CD14-positive monocyte (primary cell): ENCODE data around the gene BMPR1B. TPM values are rescaled to one million over a fixed set of nuclear protein-coding genes. Genes with fewer than 3 reads are reported as not detected.

Experiments
- DNase-seq, 3 donors: peaks; one replicate each; pipeline ENCODE4 v3.0.0-alpha.2; 2011 to 2022
- H2AFZ ChIP-seq: 2 replicates; pipeline ENCODE4 v1.6.0; 2012; ENCODE audit warnings: mild to moderate bottlenecking, low read depth, low read length, inconsistent platforms; ENCODE audit not compliant: insufficient read depth, poor library complexity, severe bottlenecking
- H3K27ac ChIP-seq, 2 donors: 1 replicate in 1 of 2; 2 replicates in 1 of 2; pipeline ENCODE4 v1.5.1; 2012 to 2013; ENCODE audit warnings: low read length in 2 of 2, control low read depth in 1 of 2, inconsistent platforms in 1 of 2, low read depth in 1 of 2, mild to moderate bottlenecking in 1 of 2
- H3K27me3 ChIP-seq, 2 donors: one replicate each; pipeline versions ENCODE4 v1.6.0 to v1.6.1; 2011 to 2013; ENCODE audit warnings: low read length in 2 of 2; ENCODE audit not compliant: control insufficient read depth in 2 of 2, insufficient read depth in 2 of 2
- H3K36me3 ChIP-seq, 2 donors: replicated peaks in 1 of 2; 1 replicate in 1 of 2; 2 replicates in 1 of 2; pipeline versions ENCODE4 v1.5.1 to v1.6.1; 2012 to 2013; ENCODE audit warnings: low read length in 2 of 2, control low read depth in 1 of 2, inconsistent platforms in 1 of 2, mild to moderate bottlenecking in 1 of 2; ENCODE audit not compliant: insufficient read depth in 2 of 2, control insufficient read depth in 1 of 2
- H3K4me1 ChIP-seq, 2 donors: 1 replicate in 1 of 2; 2 replicates in 1 of 2; pipeline versions ENCODE4 v1.5.1 to v1.6.1; 2012 to 2013; ENCODE audit warnings: low read length in 2 of 2, control low read depth in 1 of 2, inconsistent platforms in 1 of 2, mild to moderate bottlenecking in 1 of 2, moderate library complexity in 1 of 2; ENCODE audit not compliant: insufficient read depth in 2 of 2, control insufficient read depth in 1 of 2
- H3K4me2 ChIP-seq: replicated peaks from 2 replicates; pipeline ENCODE3; 2012; ENCODE audit warnings: low read length, moderate library complexity, mild to moderate bottlenecking; ENCODE audit not compliant: poor library complexity, severe bottlenecking; ENCODE audit errors: extremely low read depth
- H3K4me3 ChIP-seq, 3 experiments: fragments of 200-600 bp in 1 of 3; sonication (generic) in 1 of 3; replicated peaks in 1 of 3; 1 replicate in 2 of 3; 2 replicates in 1 of 3; pipeline ENCODE4 v1.5.1; 2011 to 2013; ENCODE audit warnings: low read length in 3 of 3, mild to moderate bottlenecking in 3 of 3, control low read depth in 2 of 3, low read depth in 2 of 3, inconsistent platforms in 1 of 3, moderate library complexity in 1 of 3
- H3K79me2 ChIP-seq: 2 replicates; pipeline ENCODE4 v1.6.0; 2012; ENCODE audit warnings: mild to moderate bottlenecking, control low read depth, inconsistent platforms, low read length, moderate library complexity; ENCODE audit not compliant: insufficient read depth
- H3K9ac ChIP-seq: 2 replicates; pipeline ENCODE4 v1.6.0; 2017; ENCODE audit warnings: low read length, mild to moderate bottlenecking; ENCODE audit not compliant: insufficient read depth, poor library complexity, severe bottlenecking
- H3K9me3 ChIP-seq, 2 donors: replicated peaks in 1 of 2; 1 replicate in 1 of 2; 2 replicates in 1 of 2; pipeline versions ENCODE4 v1.5.1 to v1.6.1; 2012 to 2013; ENCODE audit warnings: low read length in 2 of 2, control low read depth in 1 of 2; ENCODE audit not compliant: control insufficient read depth in 1 of 2, insufficient read depth in 1 of 2
- H4K20me1 ChIP-seq: 2 replicates; pipeline ENCODE4 v1.6.0; 2012; ENCODE audit warnings: mild to moderate bottlenecking, low read length, control low read depth, moderate library complexity; ENCODE audit not compliant: insufficient read depth
- H3K27ac Mint-ChIP-seq, 7 donors: one replicate each; pipeline ENCODE4 v1.8.0; 2020; ENCODE audit warnings: mild to moderate bottlenecking in 7 of 7, mixed read lengths in 7 of 7, moderate library complexity in 6 of 7, inconsistent platforms in 2 of 7
- H3K27me3 Mint-ChIP-seq, 3 donors: one replicate each; pipeline ENCODE4 v1.8.0; 2021 to 2022; ENCODE audit warnings: low read depth in 3 of 3, mild to moderate bottlenecking in 3 of 3, mixed read lengths in 3 of 3, moderate library complexity in 3 of 3, inconsistent platforms in 1 of 3
- H3K36me3 Mint-ChIP-seq, 2 donors: one replicate each; pipeline ENCODE4 v1.8.0; 2020; ENCODE audit warnings: mixed read lengths in 2 of 2, inconsistent platforms in 1 of 2, mild to moderate bottlenecking in 1 of 2
- H3K4me1 Mint-ChIP-seq: one replicate; pipeline ENCODE4 v1.8.0; 2020; ENCODE audit warnings: mild to moderate bottlenecking, mixed read lengths
- H3K4me3 Mint-ChIP-seq, 2 donors: one replicate each; pipeline ENCODE4 v1.8.0; 2020; ENCODE audit warnings: mild to moderate bottlenecking in 2 of 2, mixed read lengths in 2 of 2, moderate library complexity in 1 of 2
- H3K9me3 Mint-ChIP-seq, 7 donors: one replicate each; pipeline ENCODE4 v1.8.0; 2020 to 2022; ENCODE audit warnings: mixed read lengths in 7 of 7, mild to moderate bottlenecking in 6 of 7, moderate library complexity in 6 of 7, inconsistent platforms in 2 of 7
- WGBS: methylation state at CpG from one replicate; pipeline ENCODE4 v1.1.5; 2013; ENCODE audit warnings: missing lambda C conversion rate; ENCODE audit not compliant: insufficient coverage; 5-methylcytosine and 5-hydroxymethylcytosine counted together
- intact Hi-C, 2 donors: fragments of 100-400 bp; cut with micrococcal nuclease; formaldehyde crosslinking; loops; one replicate each; pipeline versions ENCODE4 v1.15.0 to v1.15.1; 2023
- polyA plus RNA-seq, 3 donors: library from polyadenylated mRNA; depleted of rRNA in 1 of 3; unstranded in 2 of 3; stranded (reverse) in 1 of 3; fragments of 300-500 nt in 2 of 3; fragments of >200 nt in 1 of 3; fragmentation: Illumina TruSeq in 2 of 3; gene quantifications; 1 replicate in 2 of 3; 2 replicates in 1 of 3; pipeline ENCODE4 v1.2.3, GENCODE V29; 2012 to 2021
- TF ChIP-seq, protein P1 (sequence below): fragments of 200-600 bp; IDR thresholded peaks from one replicate; pipeline ENCODE4 v1.8.0; 2022; ENCODE audit warnings: antibody characterized with exemption, mild to moderate bottlenecking

BMPR1B gene
- polyA plus RNA-seq, 3 donors = not detected

DNA sequence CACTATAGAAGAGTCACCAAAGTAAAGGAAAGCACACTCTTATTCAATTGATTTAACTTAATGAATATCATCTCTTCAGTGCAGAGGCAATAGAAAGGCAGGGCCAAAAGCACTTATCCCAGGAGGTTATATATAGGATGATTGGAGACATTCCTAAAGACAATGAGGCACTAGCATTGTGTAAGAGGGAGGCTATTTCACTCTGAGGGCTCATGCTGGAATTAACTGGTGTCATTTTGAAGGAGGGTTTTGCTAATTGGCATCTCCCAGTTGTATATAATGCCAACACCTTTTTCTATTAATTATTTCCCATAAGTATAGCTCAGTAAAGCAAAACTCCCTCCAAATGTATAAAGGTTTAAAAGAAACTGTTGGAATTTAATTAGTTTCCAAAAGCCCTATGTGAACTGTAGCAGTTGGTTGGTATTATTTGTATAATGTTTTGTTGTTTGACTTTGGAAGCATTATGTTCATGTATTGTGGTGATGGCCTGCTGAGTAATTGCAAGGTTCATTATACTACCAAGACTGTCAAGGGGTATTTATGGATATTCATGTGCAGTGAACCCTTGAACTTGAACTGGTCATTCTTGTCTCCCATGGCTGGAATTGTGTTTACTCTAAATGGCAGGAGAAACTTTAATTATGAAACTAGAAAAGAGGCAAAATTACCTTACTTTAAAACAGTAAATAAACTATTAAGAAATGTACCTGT, 270.3 kb downstream of the BMPR1B start:
- Mint-ChIP-seq H3K4me1 (no peaks in the 10 kb centered on the region), H3K9me3 (peaks cover 0 to 9% (median 0%) of the 10 kb centered on the region in 7 donors), H3K27ac (no peak overlapping the region), H3K36me3 (no peaks in the 10 kb centered on the region), H3K4me3 (no peak overlapping the region), H3K27me3 (peaks cover 0 to 2% (median 2%) of the 10 kb centered on the region in 3 donors)
- Histone ChIP-seq H3K36me3 (no peaks in the 10 kb centered on the region), H3K9ac (no peak overlapping the region), H3K4me3 (no peak overlapping the region), H3K27ac (no peak overlapping the region), H3K79me2 (no peaks in the 10 kb centered on the region), H3K4me2 (no peak overlapping the region), H4K20me1 (no peaks in the 10 kb centered on the region), H3K9me3 (no peaks in the 10 kb centered on the region), H2AFZ (no peak overlapping the region), H3K27me3 (no peaks in the 10 kb centered on the region), H3K4me1 (no peaks in the 10 kb centered on the region)
- intact Hi-C loops = no loop called here
- TF ChIP-seq, protein P1, sequence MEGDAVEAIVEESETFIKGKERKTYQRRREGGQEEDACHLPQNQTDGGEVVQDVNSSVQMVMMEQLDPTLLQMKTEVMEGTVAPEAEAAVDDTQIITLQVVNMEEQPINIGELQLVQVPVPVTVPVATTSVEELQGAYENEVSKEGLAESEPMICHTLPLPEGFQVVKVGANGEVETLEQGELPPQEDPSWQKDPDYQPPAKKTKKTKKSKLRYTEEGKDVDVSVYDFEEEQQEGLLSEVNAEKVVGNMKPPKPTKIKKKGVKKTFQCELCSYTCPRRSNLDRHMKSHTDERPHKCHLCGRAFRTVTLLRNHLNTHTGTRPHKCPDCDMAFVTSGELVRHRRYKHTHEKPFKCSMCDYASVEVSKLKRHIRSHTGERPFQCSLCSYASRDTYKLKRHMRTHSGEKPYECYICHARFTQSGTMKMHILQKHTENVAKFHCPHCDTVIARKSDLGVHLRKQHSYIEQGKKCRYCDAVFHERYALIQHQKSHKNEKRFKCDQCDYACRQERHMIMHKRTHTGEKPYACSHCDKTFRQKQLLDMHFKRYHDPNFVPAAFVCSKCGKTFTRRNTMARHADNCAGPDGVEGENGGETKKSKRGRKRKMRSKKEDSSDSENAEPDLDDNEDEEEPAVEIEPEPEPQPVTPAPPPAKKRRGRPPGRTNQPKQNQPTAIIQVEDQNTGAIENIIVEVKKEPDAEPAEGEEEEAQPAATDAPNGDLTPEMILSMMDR = no peak
- no peak for DNase-seq

DNA sequence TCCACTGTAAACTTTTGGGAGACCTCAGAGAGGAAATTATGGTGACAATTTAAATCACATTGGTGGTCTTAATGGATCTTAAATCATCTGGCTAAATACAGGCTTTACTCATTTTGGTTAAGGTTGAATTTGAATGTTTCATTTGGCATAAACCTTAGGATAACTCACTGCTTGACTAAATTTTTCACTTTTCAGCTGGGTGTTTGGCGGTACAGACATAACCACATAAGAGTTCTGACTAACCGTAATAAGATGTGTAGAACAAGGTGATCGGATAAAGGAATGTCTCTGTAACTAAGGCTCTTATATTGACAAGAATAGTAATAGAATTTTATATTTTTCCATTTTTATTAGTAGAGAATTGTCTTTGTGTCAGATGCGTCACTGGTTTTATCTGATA, 281.0 kb downstream of the BMPR1B start:
- intact Hi-C loops = no loop called here

More for the DNA sequence above, 281.0 kb downstream of the BMPR1B start:
- H3K9ac ChIP-seq = no peak overlapping the region
- TF ChIP-seq, protein P1 = no peak
- H3K4me3 ChIP-seq = no peak overlapping the region
- H3K27me3 ChIP-seq = no peaks in the 10 kb centered on the region
- no peaks in the 10 kb centered on the region for H3K4me1 ChIP-seq
- Mint-ChIP-seq H3K9me3 (peaks cover 1 to 15% (median 4%) of the 10 kb centered on the region in 7 donors), H3K4me1 (no peaks in the 10 kb centered on the region), H3K27me3 (peaks cover 0 to 2% (median 0%) of the 10 kb centered on the region in 3 donors), H3K36me3 (no peaks in the 10 kb centered on the region), H3K4me3 (no peak overlapping the region), H3K27ac (no peak overlapping the region)
- no peaks in the 10 kb centered on the region for H3K36me3 ChIP-seq
- no peak overlapping the region for H3K4me2 ChIP-seq
- H4K20me1 ChIP-seq = no peaks in the 10 kb centered on the region
- no peak overlapping the region for H3K27ac ChIP-seq
- no peak overlapping the region for H2AFZ ChIP-seq
- WGBS = no CpG with 5 or more reads among the region's 4 CpGs
- H3K9me3 ChIP-seq = peaks cover 3 to 4% of the 10 kb centered on the region in 2 donors
- DNase-seq = no peak
- H3K79me2 ChIP-seq = no peaks in the 10 kb centered on the region
